ENCODE data around the gene ANGPTL7. TPM values are rescaled to one million over a fixed set of nuclear protein-coding genes. Genes with fewer than 3 reads are reported as not detected.
"Not testable (repeated sequence)": the region's sequence is repeated elsewhere in the genome, so short reads cannot be mapped to it uniquely, and the experiment has no call there.

Gene ANGPTL7
- not detected for polyA plus RNA-seq (2013, experiment 1 of 2; ENCODE audit: insufficient read length)
- polyA plus RNA-seq (2013, experiment 2 of 2; ENCODE audit: insufficient read length) = not detected

- DNase-seq = no peak
These were observed at the start of gene ANGPTL7 for GRCh38 chr1:11188858-11189451. TSS of gene ANGPTL7 (plus strand) at chr1:11189355. CDS start at chr1:11189580, 225 bp downstream.

GRCh38 chr1:11142618-11143391 lies 46.4 kb upstream of the ANGPTL7 start:
- DNase-seq = no peak

GRCh38 chr1:11143401-11143800 lies 45.8 kb upstream of the ANGPTL7 start:
- no peak for DNase-seq

GRCh38 chr1:11143907-11144306 lies 45.2 kb upstream of the ANGPTL7 start:
- DNase-seq = no peak

- no peak for DNase-seq
These were observed 44.4 kb upstream of the ANGPTL7 start for GRCh38 chr1:11144570-11145256.

GRCh38 chr1:11145741-11146140 lies 43.4 kb upstream of the ANGPTL7 start:
- no peak for DNase-seq

GRCh38 chr1:11147197-11147770 lies 41.9 kb upstream of the ANGPTL7 start:
- peak; percentile 10 for DNase-seq

GRCh38 chr1:11150326-11150725 lies 38.8 kb upstream of the ANGPTL7 start:
- DNase-seq = no peak

GRCh38 chr1:11151114-11151513 lies 38.0 kb upstream of the ANGPTL7 start:
- no peak for DNase-seq

GRCh38 chr1:11151826-11152612 lies 37.1 kb upstream of the ANGPTL7 start:
- peak; percentile 60 for DNase-seq

- DNase-seq = no peak
These were observed 36.4 kb upstream of the ANGPTL7 start for GRCh38 chr1:11152755-11153154.

GRCh38 chr1:11153184-11153583 lies 36.0 kb upstream of the ANGPTL7 start:
- DNase-seq = no peak

- no peak for DNase-seq
These were observed 32.7 kb upstream of the ANGPTL7 start for GRCh38 chr1:11156441-11156840.

GRCh38 chr1:11156963-11157362 lies 32.2 kb upstream of the ANGPTL7 start:
- no peak for DNase-seq

- DNase-seq = no peak
These were observed 31.8 kb upstream of the ANGPTL7 start for GRCh38 chr1:11157394-11157793.

- peak; percentile 41 for DNase-seq
These were observed 31.3 kb upstream of the ANGPTL7 start for GRCh38 chr1:11157867-11158266.

GRCh38 chr1:11158291-11158690 lies 30.9 kb upstream of the ANGPTL7 start:
- no peak for DNase-seq

GRCh38 chr1:11158720-11159321 lies 30.3 kb upstream of the ANGPTL7 start:
- DNase-seq = peak; percentile 97

GRCh38 chr1:11162752-11163151 lies 26.4 kb upstream of the ANGPTL7 start:
- DNase-seq = not testable (repeated sequence)

GRCh38 chr1:11166744-11167143 lies 22.4 kb upstream of the ANGPTL7 start:
- not testable (repeated sequence) for DNase-seq

- no peak for DNase-seq
These were observed 20.4 kb upstream of the ANGPTL7 start for GRCh38 chr1:11168731-11169130.

GRCh38 chr1:11169202-11169601 lies 20.0 kb upstream of the ANGPTL7 start:
- DNase-seq = no peak
